GM23338 (cell line): ENCODE data around the gene ABCC12. TPM values are rescaled to one million over a fixed set of nuclear protein-coding genes. Genes with fewer than 3 reads are reported as not detected.

Experiments used
- ATAC-seq: fragments of 200-7000 bp; cut with Tn5 transposase; 3 replicates; pipeline ENCODE4 v1.9.1; 2020
- DNase-seq: peaks from one replicate; pipeline ENCODE4 v3.0.0-alpha.2; 2015; ENCODE audit warnings: low spot score
- H2AFZ ChIP-seq: fragments of 200-600 bp; sonication (generic); 2 replicates; pipeline ENCODE4 v1.8.0; 2016; ENCODE audit warnings: antibody characterized with exemption, mild to moderate bottlenecking, moderate library complexity
- H3F3A ChIP-seq: fragments of 200-600 bp; sonication (generic); replicated peaks from 2 replicates; pipeline ENCODE4 v1.8.0; 2017; ENCODE audit warnings: antibody characterized with exemption, mixed run types, low read depth
- H3K27ac ChIP-seq: fragments of 200-600 bp; sonication (generic); 2 replicates; pipeline ENCODE4 v1.6.1; 2016; ENCODE audit warnings: low read depth
- H3K27me3 ChIP-seq: fragments of 200-600 bp; sonication (generic); 2 replicates; pipeline ENCODE4 v1.8.0; 2016; ENCODE audit warnings: mild to moderate bottlenecking, mixed run types, moderate library complexity; ENCODE audit not compliant: insufficient read depth
- H3K36me3 ChIP-seq: fragments of 200-600 bp; sonication (generic); 2 replicates; pipeline ENCODE4 v1.8.0; 2016; ENCODE audit warnings: mild to moderate bottlenecking; ENCODE audit not compliant: insufficient read depth
- H3K4me1 ChIP-seq: fragments of 200-600 bp; sonication (generic); 2 replicates; pipeline ENCODE4 v1.8.0; 2016; ENCODE audit warnings: mild to moderate bottlenecking, moderate library complexity; ENCODE audit not compliant: insufficient read depth
- H3K4me2 ChIP-seq: fragments of 200-600 bp; sonication (generic); 2 replicates; pipeline ENCODE4 v1.7.1; 2017; ENCODE audit warnings: mixed run types
- H3K4me3 ChIP-seq: fragments of 200-600 bp; sonication (generic); 2 replicates; pipeline ENCODE4 v1.6.1; 2016; ENCODE audit warnings: mixed run types
- H3K79me2 ChIP-seq: fragments of 200-600 bp; sonication (generic); replicated peaks from 2 replicates; pipeline ENCODE4 v1.8.0; 2017; ENCODE audit warnings: mild to moderate bottlenecking; ENCODE audit not compliant: insufficient read depth
- H3K9me2 ChIP-seq: fragments of 200-600 bp; sonication (generic); 2 replicates; pipeline ENCODE4 v1.8.0; 2017; ENCODE audit not compliant: insufficient read depth
- H4K20me1 ChIP-seq: fragments of 200-600 bp; sonication (generic); replicated peaks from 2 replicates; pipeline ENCODE4 v1.8.0; 2017; ENCODE audit warnings: mild to moderate bottlenecking; ENCODE audit not compliant: insufficient read depth
- H3K27ac Mint-ChIP-seq: 2 replicates; pipeline ENCODE4 v1.8.0; 2020; ENCODE audit warnings: inconsistent platforms, mild to moderate bottlenecking, moderate library complexity, mixed read lengths
- H3K27me3 Mint-ChIP-seq: 3 replicates; pipeline ENCODE4 v1.8.0; 2022; ENCODE audit warnings: low read depth, mild to moderate bottlenecking, moderate library complexity, mixed read lengths, inconsistent platforms; ENCODE audit not compliant: insufficient read depth, poor library complexity
- H3K36me3 Mint-ChIP-seq: 3 replicates; pipeline ENCODE4 v1.8.0; 2021; ENCODE audit warnings: low read depth, mild to moderate bottlenecking, inconsistent platforms, moderate library complexity, mixed read lengths
- H3K4me1 Mint-ChIP-seq: 3 replicates; pipeline ENCODE4 v1.8.0; 2020; ENCODE audit warnings: mild to moderate bottlenecking, inconsistent platforms, mixed read lengths
- H3K4me3 Mint-ChIP-seq: 3 replicates; pipeline ENCODE4 v1.8.0; 2021; ENCODE audit warnings: moderate library complexity, mild to moderate bottlenecking, inconsistent platforms, mixed read lengths
- H3K9me3 Mint-ChIP-seq: 3 replicates; pipeline ENCODE4 v1.8.0; 2020; ENCODE audit warnings: moderate library complexity, mild to moderate bottlenecking, inconsistent platforms, mixed read lengths
- CTCF ChIP-seq, 2 experiments: fragments of 200-600 bp in 1 of 2; sonication (generic) in 1 of 2; conservative IDR thresholded peaks; 2 replicates each; pipeline versions ENCODE4 v1.5.1 to v1.6.1; 2016 to 2017; ENCODE audit warnings: antibody characterized with exemption in 2 of 2, low read depth in 2 of 2, mild to moderate bottlenecking in 2 of 2, moderate library complexity in 1 of 2
- ETS1 ChIP-seq: IDR thresholded peaks from 2 replicates; pipeline ENCODE4 v1.6.1; 2016; ENCODE audit warnings: antibody characterized with exemption
- EZH2 ChIP-seq: fragments of 200-600 bp; sonication (generic); IDR thresholded peaks from one replicate; pipeline ENCODE4 v1.8.0; 2017; ENCODE audit warnings: antibody characterized with exemption, mild to moderate bottlenecking, low read depth; ENCODE audit not compliant: unreplicated experiment
- NANOG ChIP-seq: IDR thresholded peaks from 2 replicates; pipeline ENCODE4 v1.6.1; 2016; ENCODE audit warnings: antibody characterized with exemption, borderline replicate concordance
- POLR2AphosphoS5 ChIP-seq: IDR thresholded peaks from 2 replicates; pipeline ENCODE4 v1.6.1; 2016; ENCODE audit warnings: antibody characterized with exemption, low read depth
- REST ChIP-seq: IDR thresholded peaks from one replicate; pipeline ENCODE4 v1.6.1; 2018; ENCODE audit warnings: antibody characterized with exemption; ENCODE audit not compliant: unreplicated experiment
- ZNF331 ChIP-seq: fragments of 250-450 bp; sonication (Bioruptor Pico); IDR thresholded peaks from 2 replicates; pipeline ENCODE4 v1.5.0; 2020; ENCODE audit warnings: low read depth, mild to moderate bottlenecking, moderate library complexity
- ZNF462 ChIP-seq: fragments of 250-450 bp; sonication (Bioruptor Pico); IDR thresholded peaks from 2 replicates; pipeline ENCODE4 v1.5.0; 2020; ENCODE audit warnings: mild to moderate bottlenecking, moderate library complexity
- polyA plus RNA-seq: library from polyadenylated mRNA; unstranded; fragments of >200 nt; fragmentation: Nextera tagmentation; extraction: Ambion mirVana; gene quantifications from 2 replicates; pipeline ENCODE4 v1.2.1, GENCODE V29; 2016
- total RNA-seq: library from RNA; depleted of rRNA; stranded (reverse); fragments of >200 nt; shearing (Covaris generic); gene quantifications from 2 replicates; pipeline ENCODE4 v1.2.3, GENCODE V29; 2014

ABCC12 gene
- total and polyA plus RNA-seq, 2 experiments from 2014 or later = not detected

- H3K79me2 ChIP-seq = no peaks in the 10 kb centered on the region
- TF ChIP-seq NANOG = no peak
- no peak for TF ChIP-seq ZNF331 (CRISPR knock-in tag)
- no peak for TF ChIP-seq ZNF462
- no peak for TF ChIP-seq EZH2
- no peak for TF ChIP-seq CTCF (conservative IDR thresholded peaks at IDR 0.05; ENCODE audit: low read depth in 2 of 2)
- no peak for TF ChIP-seq POLR2AphosphoS5
- no peak for TF ChIP-seq REST
- no peak for TF ChIP-seq ETS1
- no peak overlapping the region for H3K4me3 ChIP-seq
- H3K4me2 ChIP-seq = no peak overlapping the region
- DNase-seq (no peak), ATAC-seq (no peak)
- H3F3A ChIP-seq = no peaks in the 10 kb centered on the region
- H3K27ac Mint-ChIP-seq = no peak overlapping the region
- H3K27me3 Mint-ChIP-seq = peaks cover 2% of the 10 kb centered on the region
- H3K4me3 Mint-ChIP-seq = no peak overlapping the region
- no peaks in the 10 kb centered on the region for H3K36me3 Mint-ChIP-seq
- H3K4me1 Mint-ChIP-seq = peaks cover 3% of the 10 kb centered on the region; the same call in 1 of the 3 replicates
- H3K27me3 ChIP-seq = no peaks in the 10 kb centered on the region
- no peaks in the 10 kb centered on the region for H3K9me2 ChIP-seq
- no peaks in the 10 kb centered on the region for H3K4me1 ChIP-seq
- H2AFZ ChIP-seq = no peak overlapping the region
- H4K20me1 ChIP-seq = no peaks in the 10 kb centered on the region
- no peak overlapping the region for H3K27ac ChIP-seq
- H3K9me3 Mint-ChIP-seq = peaks cover 3% of the 10 kb centered on the region; the same call in 1 of the 3 replicates
- H3K36me3 ChIP-seq = no peaks in the 10 kb centered on the region
Measured at GRCh38 chr16:48184681-48185080, 28.9 kb upstream of the ABCC12 start.
